ENCODE results near the gene TMEM266.
"Not testable (repeated sequence)": the region's sequence is repeated elsewhere in the genome, so short reads cannot be mapped to it uniquely, and the experiment has no call there.

Gene TMEM266

GRCh38 chr15:76059320-76060117 is at the start of gene TMEM266:
Gene TMEM266, plus strand, starts transcription at chr15:76059985. Its CDS starts 74,279 bp downstream, at chr15:76134264.
- no peak for DNase-seq (ENCODE audit: low read depth in 3 of 3, low spot score in 1 of 3)

GRCh38 chr15:76010613-76011012 is 49.2 kb upstream of the TMEM266 start:
- DNase-seq (ENCODE audit: low read depth in 3 of 3, low spot score in 1 of 3), result no peak

- no peak for DNase-seq (ENCODE audit: low read depth in 3 of 3, low spot score in 1 of 3)
These were observed 47.9 kb upstream of the TMEM266 start, which contains the start of gene NRG4 for GRCh38 chr15:76011627-76012551. Gene NRG4, minus strand, starts transcription at chr15:76012424. Its CDS starts 1,194 bp downstream, at chr15:76011230.

- DNase-seq (ENCODE audit: low read depth in 3 of 3, low spot score in 1 of 3), result not testable (repeated sequence)
These were observed 46.3 kb upstream of the TMEM266 start for GRCh38 chr15:76013470-76013869.

- no peak for DNase-seq (ENCODE audit: low read depth in 3 of 3, low spot score in 1 of 3)
These were observed 35.6 kb upstream of the TMEM266 start for GRCh38 chr15:76024021-76024768.

GRCh38 chr15:76032046-76032445 is 27.7 kb upstream of the TMEM266 start:
- DNase-seq (ENCODE audit: low read depth in 3 of 3, low spot score in 1 of 3), result no peak

GRCh38 chr15:76033438-76033837 is 26.3 kb upstream of the TMEM266 start:
- no peak for DNase-seq (ENCODE audit: low read depth in 3 of 3, low spot score in 1 of 3)

GRCh38 chr15:76034111-76034510 is 25.7 kb upstream of the TMEM266 start:
- no peak for DNase-seq (ENCODE audit: low read depth in 3 of 3, low spot score in 1 of 3)

GRCh38 chr15:76035593-76035992 is 24.2 kb upstream of the TMEM266 start:
- no peak for DNase-seq (ENCODE audit: low read depth in 3 of 3, low spot score in 1 of 3)

GRCh38 chr15:76038512-76038911 is 21.3 kb upstream of the TMEM266 start:
- DNase-seq (ENCODE audit: low read depth in 3 of 3, low spot score in 1 of 3), result no peak

GRCh38 chr15:76054201-76054600 is 5.6 kb upstream of the TMEM266 start:
- not testable (repeated sequence) for DNase-seq (ENCODE audit: low read depth in 3 of 3, low spot score in 1 of 3)

GRCh38 chr15:76056931-76057330 is 2.9 kb upstream of the TMEM266 start:
- no peak for DNase-seq (ENCODE audit: low read depth in 3 of 3, low spot score in 1 of 3)

- no peak for DNase-seq (ENCODE audit: low read depth in 3 of 3, low spot score in 1 of 3)
These were observed 2.3 kb upstream of the TMEM266 start for GRCh38 chr15:76057332-76058000.

GRCh38 chr15:76058714-76059319 is 968 bp upstream of the TMEM266 start:
- no peak for DNase-seq (ENCODE audit: low read depth in 3 of 3, low spot score in 1 of 3)

- DNase-seq (ENCODE audit: low read depth in 3 of 3, low spot score in 1 of 3), result no peak
These were observed 569 bp downstream of the TMEM266 start for GRCh38 chr15:76060118-76060989.

GRCh38 chr15:76061700-76062099 is 1.9 kb downstream of the TMEM266 start:
- DNase-seq (ENCODE audit: low read depth in 3 of 3, low spot score in 1 of 3), result no peak

GRCh38 chr15:76062286-76062685 is 2.5 kb downstream of the TMEM266 start:
- DNase-seq (ENCODE audit: low read depth in 3 of 3, low spot score in 1 of 3), result no peak

- DNase-seq (ENCODE audit: low read depth in 3 of 3, low spot score in 1 of 3), result no peak
These were observed 4.6 kb downstream of the TMEM266 start for GRCh38 chr15:76064375-76064774.

GRCh38 chr15:76065245-76065644 is 5.5 kb downstream of the TMEM266 start:
- DNase-seq (ENCODE audit: low read depth in 3 of 3, low spot score in 1 of 3), result no peak
